Measurements from ENCODE around the gene SLC9C1.

Gene SLC9C1

DNA sequence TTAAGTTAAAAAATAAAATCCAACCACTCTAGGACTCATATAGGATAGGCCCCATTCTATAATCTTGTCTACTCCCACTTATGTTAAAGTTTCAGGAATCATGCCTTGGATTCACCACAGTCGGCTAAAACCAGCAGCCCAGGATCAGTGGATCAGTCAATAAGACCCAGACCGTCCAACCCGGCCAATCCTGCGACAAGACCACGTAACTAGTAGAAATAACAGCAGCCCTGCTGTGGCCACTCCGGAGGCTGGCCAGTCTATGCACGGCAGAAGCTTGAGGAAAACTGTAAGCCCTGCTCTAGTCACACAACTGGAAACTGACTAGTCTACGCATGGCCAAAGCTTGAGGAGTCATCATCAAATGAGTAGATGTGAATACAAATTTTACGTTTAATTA lies 12.8 kb upstream of the SLC9C1 start:
- DNase-seq: no peak

DNA sequence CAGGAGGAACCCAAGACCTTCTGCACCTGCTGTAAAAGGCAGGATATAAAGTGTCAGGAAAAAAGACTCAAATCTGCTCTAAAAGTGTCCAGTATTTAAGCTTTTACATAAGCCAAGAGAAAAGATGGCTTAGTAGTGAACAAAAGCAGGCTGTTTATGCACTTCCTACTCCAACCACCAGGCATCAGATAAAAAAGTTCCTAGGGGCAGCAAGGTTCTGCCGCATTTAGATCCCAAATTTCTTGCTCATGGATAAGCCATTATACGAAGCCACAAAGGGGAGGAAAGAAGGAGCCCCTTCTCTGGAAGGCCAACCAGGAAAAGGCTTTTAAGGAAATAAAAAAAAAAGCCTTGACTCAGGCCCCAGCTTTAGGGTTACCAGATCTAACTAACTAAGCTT lies 10.6 kb upstream of the SLC9C1 start:
- no peak for DNase-seq

DNA sequence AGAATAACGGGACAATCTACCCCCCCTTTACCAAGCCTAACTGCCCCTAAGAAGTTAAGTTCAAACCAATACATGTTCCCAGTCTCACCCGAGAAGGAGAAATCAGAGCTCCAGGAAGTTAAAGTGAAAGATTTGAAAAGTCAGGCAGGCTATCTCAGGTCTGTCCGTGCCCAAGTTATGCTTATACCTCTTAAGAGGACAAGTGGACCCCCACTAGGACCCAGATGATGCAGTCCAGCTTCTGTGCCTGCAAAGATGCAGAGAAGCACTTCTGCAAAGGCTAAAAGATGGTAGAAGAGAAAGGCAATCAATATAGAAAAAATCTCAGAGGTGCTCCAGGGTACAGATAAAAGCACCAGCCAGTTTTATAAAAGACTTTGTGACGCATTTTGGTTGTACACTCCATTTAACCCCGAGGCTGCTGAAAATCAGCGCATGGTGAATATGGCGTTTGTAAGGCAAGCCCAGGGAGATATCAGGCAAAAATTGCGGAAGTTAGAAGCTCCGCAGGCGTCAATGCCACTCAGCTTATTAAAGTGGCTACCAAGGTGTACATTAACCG lies 9.8 kb upstream of the SLC9C1 start:
- DNase-seq: no peak

DNA sequence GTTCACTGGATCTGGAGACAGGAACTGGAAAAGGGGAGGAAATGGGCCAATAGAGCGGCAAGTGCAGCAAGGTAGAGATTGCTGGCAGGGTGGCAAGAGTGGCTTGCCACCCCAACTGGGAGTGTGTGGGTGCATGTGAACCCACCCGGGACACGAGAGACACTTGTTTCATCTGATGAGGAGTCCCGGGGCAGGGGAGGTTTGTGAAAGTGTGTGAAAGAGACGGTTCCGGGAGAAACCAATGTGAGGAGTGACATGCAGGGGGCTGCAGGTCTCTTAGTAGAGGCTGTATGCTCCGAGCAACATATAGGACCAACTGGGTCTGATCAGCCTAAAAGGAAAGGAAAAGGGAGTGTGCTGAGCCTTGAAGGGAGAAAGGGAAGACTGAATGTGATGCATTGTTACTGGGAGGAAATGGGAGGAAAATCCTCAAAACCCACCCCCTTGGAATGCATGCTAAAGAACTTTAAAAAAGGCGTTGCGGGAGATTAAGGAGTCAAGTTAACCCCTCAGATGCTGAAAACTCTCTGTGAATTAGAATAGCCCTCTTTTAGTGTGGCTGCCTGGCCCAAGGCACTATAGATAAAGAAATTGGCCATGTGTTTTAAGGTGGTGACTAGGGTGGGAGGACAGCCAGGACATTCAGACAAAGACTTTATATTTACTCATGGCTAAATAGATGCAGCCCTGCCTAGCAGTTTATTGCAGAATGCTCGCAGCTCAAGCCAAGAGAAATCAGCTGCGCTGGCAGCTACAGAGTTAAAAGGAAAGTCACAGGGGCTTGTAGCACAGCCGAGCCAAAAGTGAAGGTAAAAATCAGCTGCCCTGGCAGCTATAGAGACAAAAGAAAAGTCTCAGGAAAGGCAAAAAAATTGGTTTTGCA lies 9.1 kb upstream of the SLC9C1 start:
- DNase-seq: no peak

DNA sequence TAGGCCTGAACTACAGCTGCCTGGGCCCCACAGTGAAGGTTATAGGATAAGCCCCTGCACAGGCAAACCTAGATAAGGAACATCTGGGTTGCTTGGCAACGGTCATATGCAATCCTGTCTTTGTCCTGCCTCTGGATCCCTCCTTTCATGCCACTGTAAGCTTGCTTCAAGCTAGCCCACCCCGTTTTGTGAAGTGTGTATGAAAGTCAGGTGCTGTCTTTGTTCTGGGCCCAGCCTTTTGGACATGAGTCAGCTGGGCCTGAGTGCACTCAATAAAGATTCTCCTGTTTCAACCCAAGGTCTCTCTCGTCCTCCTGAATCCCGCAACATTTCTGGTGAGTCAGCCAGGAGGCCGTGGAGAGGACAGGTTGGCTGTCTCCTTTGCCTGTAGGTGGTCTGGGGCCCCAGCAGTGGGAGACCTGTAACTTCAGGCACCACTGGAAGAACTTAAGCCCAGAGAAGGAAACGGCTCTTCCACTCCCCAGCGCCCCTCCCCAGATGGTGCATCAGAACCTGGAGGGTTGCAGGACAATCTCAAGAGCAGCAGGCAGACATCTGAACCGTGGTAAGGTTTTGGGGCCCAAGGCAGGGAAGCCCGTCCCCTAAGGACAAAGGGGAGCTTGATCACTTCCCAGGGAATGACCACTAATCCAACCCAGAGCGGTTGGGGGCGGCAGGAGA lies 8.3 kb upstream of the SLC9C1 start:
- DNase-seq: no peak

DNA sequence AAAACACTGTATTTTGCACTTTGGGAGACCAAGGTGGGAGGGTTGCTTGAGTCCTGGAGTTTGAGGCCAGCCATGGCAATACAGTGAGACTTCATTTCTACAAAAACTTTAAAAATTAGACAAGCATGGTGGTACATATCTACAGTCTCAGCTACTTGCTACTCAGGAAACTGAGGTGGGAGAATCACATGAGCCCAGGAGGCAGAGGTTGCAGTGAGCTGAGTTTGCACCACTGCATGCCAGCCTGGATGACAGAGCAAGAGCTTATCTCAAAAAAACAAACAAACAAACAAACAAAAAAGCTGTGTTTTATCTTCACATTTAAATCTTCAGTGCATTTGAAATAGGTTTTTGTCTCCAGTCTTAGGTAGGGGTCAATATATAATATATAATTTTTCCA lies 4.8 kb upstream of the SLC9C1 start:
- no peak for DNase-seq

DNA sequence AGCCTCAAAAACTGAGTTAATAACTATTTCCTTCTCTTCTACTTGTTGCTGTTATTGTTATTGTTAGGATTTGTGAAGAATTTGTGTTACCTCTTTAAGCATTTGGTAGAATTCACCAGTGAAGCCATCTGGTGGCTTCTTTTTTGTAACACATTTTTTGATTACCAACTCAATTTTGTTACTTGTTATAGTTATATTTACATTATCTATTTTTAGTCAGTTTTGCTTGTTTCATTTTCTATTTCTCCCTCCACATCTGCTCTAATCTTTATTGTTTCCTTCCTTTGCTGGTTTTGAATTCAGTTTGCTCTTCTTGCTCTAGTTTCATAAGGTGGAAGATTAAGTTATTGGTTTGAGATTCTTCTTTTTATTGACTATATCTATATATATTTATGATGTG lies 3.7 kb upstream of the SLC9C1 start:
- no peak for DNase-seq

DNA sequence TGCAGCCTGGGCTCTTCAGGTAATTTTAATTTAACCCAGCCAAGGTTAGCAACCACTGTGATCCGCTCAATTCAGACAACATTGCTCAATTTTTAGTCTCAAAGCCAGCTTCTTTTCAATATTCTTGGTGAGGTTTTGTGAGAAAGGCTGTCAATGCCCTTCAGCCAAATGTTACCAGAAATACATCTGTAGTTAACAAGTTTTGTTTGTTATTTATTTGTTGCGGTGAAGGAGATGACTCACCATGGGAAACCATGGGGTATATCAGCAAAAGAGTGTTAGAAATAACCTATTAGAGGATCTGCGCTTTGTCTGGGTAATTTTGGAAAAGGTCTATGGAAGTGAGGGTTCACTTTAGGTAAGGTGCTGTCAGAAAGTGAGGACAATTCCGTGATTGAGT lies 5.0 kb downstream of the SLC9C1 start:
- no peak for DNase-seq

DNA sequence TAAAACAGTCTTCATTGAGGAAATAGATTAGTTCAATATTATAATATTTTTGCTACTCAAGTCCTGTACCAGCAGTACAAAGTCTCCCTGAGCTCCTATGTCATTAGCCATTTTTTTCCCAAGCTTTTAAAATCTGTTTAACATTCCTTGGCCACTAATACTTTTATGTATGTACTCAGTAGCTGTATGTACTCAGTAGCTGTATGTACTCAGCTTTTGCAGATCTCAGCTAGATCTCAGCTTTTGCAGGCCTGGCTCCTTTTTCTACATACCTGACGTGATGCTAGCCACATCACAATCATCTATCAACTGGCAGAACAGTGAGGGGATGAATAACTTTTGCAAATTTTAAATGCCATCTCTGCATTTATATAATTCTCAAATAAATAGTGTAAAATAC lies 13.8 kb downstream of the SLC9C1 start:
- DNase-seq: no peak

DNA sequence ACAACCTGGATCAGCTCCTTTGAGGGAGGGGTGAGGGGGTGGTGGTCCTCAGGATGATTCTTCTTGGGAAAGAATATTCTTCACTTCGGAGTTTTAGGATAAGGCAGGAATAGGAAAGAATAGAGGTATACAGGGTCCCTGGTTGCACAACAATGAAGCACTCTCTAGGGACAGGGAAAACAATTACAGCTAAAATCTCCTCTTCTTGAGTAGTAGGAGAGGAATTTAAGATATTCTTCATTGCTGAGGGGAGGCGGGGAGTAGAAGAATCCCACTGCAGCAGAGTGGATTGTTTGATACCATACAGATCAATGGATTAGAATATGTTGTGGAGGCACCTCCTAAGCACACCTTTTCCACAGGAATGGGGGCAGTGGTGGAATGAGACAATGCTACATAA lies 20.5 kb downstream of the SLC9C1 start:
- no peak for DNase-seq

DNA sequence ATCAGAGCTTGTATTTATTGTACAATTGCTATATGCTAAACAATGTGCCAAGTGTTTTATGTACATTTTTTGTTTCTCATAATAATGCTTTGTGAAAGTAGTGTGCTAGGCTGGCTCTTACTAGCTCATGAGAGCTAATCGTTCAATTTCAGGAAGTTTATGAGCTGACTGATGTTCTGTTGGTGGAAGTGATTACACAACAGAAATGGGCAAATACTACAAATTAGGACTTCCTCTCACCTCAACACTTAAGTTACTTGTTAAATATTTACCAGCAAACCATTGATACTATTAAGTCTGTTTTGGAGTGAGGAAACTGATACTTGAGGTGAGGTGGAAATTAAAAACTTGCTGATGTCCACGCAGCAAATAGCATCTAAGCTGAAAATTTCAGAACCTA lies 32.3 kb downstream of the SLC9C1 start:
- DNase-seq: no peak

DNA sequence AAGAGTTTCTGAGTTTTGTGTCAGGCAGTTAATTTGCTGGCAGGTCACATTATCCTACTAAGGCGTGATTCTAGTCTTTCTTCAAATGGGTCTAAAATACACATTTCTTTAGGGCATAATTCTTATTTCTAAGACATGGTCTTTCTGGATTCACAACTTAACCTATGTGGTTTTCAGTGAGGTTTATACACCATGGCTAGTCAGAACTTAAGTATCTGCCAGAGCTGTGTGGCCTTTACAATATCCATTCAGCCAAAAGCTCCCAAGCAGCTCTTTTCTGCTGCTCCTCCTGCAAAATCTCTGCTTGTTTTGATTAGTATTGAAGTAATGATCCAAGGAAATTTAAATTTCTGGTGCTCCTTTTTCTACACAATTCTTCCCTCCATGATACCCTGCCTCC lies 33.5 kb downstream of the SLC9C1 start:
- no peak for DNase-seq

DNA sequence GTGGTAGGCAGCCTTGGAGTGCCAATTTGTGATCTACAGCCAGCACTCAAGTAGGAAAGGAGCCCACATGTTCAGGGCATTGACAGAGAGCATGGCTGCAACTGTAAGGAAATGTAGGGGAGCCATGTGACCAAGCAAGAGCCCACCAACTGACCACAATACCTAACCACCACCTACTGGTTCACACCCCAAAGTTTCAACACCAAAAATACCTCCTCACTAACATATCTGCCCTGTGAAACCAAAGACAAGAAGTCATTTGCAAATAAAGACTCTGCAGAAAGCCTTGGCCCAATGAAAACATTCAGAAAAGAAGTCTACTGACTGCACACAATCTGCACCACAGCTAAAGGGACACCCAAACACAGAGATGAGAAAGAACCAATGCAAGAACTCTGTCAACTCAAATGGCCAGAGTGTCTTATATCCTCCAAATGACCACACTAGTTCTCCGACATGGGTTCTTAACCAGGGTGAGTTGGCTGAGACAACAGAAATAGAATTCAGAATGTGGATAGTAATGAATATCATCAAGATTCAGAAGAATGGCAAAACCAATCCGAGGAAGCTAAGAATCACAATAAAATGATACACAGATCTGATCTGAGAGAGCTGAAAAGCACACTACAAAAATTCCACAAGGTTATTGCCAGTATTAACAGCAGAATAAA lies 40.6 kb downstream of the SLC9C1 start:
- DNase-seq: no peak

DNA sequence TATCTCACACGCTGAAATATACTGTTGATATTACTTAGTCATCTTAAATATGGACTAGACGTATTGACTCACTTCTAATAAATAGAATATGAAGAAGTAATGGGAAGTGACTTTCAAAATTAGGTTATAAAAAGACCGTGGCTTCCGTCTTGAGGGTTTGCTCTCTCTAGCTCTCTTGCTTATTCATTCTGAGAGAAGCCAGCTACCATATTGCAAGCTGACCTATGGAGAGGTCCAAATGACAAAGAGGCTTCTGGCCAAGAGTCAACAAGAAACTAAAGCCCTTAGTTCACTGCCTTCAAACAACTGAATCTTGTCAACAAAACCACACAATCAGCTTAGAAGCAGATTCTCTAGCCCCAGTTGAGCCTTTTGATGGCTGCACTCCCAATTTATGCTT lies 46.1 kb downstream of the SLC9C1 start:
- DNase-seq: no peak

DNA sequence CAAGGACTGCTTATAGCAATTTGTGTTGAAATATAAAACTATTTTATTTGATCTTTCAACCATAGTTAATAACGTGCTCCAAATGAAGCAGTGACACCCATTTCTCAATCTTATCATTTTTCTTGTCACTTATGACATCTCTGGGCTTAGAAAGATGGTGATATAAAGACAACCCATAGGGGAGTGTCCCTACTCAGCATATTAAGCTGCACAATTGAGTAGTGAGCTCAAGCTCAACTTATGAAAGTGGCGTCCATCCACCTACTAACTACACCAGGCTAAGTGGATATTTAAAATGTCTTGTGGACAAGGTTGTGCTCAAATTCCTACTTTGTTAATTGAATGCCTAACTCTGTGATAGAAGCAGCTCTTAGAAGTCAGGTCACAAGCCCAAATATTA lies 46.7 kb downstream of the SLC9C1 start:
- DNase-seq: no peak

DNA sequence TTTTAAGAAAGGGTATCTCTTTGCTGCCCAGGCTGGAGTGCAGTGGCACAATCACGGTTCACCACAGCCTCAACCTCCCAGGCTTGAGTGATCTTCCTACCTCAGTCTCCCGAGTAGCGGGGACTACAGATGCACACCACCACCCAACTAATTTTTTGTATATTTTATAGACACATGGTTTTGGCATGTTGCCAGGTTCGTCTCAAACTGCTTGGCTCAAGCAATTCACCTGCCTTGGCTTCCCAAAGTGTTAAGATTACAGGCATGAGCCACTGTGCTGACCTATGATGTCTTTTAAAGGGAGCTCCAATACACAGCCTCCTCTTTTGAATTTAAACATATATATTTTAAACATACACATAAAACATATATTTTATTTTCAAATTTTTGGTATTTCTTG lies 60.9 kb downstream of the SLC9C1 start:
- no peak for DNase-seq

DNA sequence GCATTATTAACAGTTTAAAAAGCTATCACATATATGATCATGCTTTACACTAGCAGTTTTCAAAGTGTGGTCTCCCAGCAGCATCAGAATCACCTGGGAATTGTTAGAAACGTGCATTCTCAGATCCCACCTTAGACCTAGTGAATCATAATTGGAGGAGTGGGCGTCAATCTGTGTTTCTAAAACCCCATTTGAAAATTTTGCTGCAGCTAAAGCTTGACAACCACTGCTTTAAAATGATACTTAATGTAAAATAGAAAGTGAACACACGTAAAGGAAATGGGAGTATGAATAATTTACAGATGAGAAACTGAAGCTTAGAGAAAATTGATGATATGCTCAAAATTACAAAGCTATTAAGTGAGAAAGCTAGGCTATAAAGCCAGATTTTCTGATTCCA lies 62.3 kb downstream of the SLC9C1 start:
- DNase-seq: no peak

DNA sequence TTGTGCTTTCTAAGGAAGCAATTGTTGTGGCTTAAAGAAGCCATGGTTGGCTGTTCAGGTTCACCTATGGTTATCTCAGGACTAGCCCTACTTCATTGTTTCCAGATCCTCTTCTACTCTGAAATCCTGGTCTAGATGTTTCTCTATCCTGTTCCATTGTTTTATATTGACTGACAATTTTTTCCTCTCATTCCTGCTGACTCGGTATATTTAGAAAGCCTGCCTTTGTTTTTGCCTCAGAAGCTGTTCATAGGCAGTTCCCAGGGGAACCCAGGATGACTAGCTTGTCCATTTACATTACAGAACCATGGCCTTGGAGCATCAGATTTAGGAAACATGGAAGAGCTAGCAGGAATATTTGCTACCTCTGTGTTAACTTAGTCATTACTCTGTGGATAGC lies 64.0 kb downstream of the SLC9C1 start:
- DNase-seq: no peak

DNA sequence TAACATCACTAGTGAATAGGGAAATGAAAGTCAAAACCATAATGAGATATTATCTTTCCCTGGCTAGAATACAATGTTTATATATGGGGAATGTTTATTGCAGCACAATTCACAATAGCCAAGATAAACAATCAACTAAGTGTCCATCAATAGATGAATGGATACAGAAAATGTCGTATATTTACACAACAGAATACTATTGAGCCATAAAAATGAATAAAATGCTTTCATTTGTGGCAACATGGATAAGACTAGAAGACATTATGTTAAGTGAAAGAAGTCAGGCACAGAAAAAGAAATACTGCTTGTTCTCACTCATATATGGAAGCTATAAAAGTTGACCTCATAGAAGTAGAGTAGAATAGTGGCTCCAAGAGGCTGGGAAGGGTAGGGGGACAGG lies 65.2 kb downstream of the SLC9C1 start:
- no peak for DNase-seq

DNA sequence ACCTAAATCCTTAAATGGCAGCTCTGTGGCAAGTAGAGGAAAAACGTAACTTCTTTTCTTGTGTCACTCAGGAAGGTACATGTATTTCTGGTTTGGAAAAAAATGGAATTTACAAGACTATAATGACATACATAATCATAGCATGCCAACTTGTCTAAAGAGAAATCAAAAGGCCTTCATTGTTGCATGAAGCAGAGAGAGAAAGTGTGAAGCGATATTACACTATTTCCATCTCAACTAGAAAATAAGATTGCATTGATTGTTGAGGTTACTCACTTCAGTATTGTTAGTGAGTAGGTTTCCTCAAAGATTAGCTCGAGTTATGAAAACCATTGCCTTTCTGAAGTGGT lies 93.7 kb downstream of the SLC9C1 start:
- DNase-seq: no peak

DNA sequence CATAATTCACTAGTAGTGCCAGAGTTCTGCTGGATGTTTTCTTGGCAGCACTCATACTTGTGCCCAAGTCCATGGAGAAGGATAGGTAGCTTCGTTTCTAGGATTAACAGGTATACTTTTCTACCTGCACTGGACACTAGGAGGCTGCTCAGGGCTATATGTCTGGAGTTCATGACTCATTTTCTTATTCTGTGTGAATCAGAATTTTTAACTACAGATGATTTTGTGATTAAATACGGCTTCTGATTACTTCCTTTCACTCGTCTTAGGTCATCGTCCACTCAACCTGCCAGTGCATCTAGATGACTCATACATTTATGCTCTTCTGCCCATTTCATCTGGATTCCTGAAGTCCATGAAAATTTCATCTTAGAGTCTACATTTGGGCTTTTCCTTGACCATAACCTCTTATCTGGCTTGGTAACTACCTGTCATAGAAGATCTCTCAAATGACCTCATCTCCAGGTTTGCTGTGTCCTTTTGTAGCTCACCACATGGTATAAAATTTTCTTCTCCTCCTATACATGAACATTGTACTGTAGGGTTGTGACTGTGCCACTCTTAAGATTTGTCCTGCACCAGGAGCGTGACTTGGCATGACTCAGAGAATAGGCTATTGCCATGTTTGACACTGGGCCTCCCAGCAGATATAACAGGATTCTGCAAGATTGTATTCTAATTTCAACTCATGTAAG lies 94.2 kb downstream of the SLC9C1 start:
- DNase-seq: no peak

DNA sequence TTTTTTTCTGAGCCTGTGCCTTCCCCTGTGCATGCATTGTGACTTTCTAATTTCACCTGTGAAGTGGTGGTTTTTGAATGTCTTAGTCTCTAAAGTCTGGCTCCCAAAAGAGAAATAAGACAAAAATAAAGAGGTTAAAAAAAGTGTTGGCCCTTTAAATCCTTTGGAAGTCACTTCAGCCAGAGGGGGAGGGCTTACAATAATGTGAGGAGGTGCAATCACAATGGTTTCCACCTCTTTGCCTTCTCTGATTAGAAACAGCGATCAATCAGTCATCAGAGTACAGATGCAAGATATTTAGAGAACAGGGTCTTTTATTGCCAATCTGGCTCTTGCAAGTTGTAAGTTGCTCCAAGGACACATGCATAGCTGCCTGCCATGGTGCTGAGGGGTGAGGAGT lies 96.9 kb downstream of the SLC9C1 start:
- DNase-seq: no peak

DNA sequence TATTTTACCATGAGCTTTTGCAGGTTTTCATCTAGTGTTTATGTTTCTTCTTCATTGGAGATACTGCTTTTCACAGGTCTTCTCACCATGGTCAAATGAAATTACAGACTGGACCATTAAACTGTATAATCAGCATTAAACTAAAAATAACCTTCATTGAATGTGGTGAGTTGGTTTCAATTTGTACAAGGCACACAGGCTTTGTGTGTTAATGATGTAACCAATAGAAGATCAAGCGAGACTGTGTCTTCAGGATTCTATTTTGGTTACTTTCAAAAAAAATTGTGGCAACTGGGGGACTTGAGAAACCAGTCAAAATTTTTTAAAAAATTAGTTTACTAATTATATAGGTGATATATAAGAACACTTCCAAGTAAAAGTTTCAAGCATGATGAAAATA lies 106.7 kb downstream of the SLC9C1 start:
- no peak for DNase-seq

Data from 8988T (cell line).